Endothelial cell of umbilical vein (primary cell): ENCODE results near the gene FUT9. TPM values are rescaled to one million over a fixed set of nuclear protein-coding genes. Genes with fewer than 3 reads are reported as not detected.

Source experiments
- BruUV-seq: library from RNA; stranded (reverse); fragments of 400-500 nt; replicated peaks from 2 replicates; lab custom pipeline; 2021; lab: Mats Ljungman, UMichigan
- CTCF ChIA-PET: fragments of 300-600, 350-600 bp; sonication (Branson Sonifier 250); formaldehyde crosslinking; loops from one replicate; lab custom pipeline; 2021; ENCODE audit warnings: antibody characterized with exemption, inconsistent platforms; lab: Charles Lee
- POLR2A ChIA-PET: fragments of 300-600, 350-600 bp; sonication (Branson Sonifier 250); formaldehyde crosslinking; loops from one replicate; lab custom pipeline; 2021; ENCODE audit warnings: antibody characterized with exemption, inconsistent platforms; lab: Charles Lee
- DNase-seq: peaks from one replicate; pipeline ENCODE4 v3.0.0-alpha.2; 2011; ENCODE audit warnings: low read depth, low spot score
- FAIRE-seq: peaks from 2 replicates; lab custom pipeline; 2011; peaks lifted over from hg19 to GRCh38; lab: Jason Lieb, UNC
- H2AFZ ChIP-seq: 2 replicates; pipeline ENCODE4 v1.6.0; 2012; ENCODE audit warnings: low read depth, low read length, control low read depth, inconsistent platforms
- H3K27ac ChIP-seq: 2 replicates; pipeline ENCODE4 v1.5.1; 2011; ENCODE audit warnings: low read depth, mild to moderate bottlenecking, control low read depth, low read length, moderate library complexity; ENCODE audit not compliant: insufficient read depth
- H3K27me3 ChIP-seq, 2 experiments: 2 replicates each; pipeline versions ENCODE4 v1.6.0 to v1.6.1; 2011; ENCODE audit warnings: low read length in 2 of 2, mixed read lengths in 1 of 2; ENCODE audit not compliant: control insufficient read depth in 2 of 2, insufficient read depth in 2 of 2
- H3K36me3 ChIP-seq, 2 experiments: 2 replicates in 1 of 2; 3 replicates in 1 of 2; pipeline ENCODE4 v1.5.1; 2011; ENCODE audit warnings: low read length in 2 of 2, mild to moderate bottlenecking in 1 of 2, moderate library complexity in 1 of 2; ENCODE audit not compliant: control insufficient read depth in 2 of 2, insufficient read depth in 2 of 2; ENCODE audit errors: extremely low read depth in 1 of 2
- H3K4me1 ChIP-seq: 3 replicates; pipeline ENCODE4 v1.5.1; 2011; ENCODE audit warnings: mild to moderate bottlenecking, low read length; ENCODE audit not compliant: control insufficient read depth, insufficient read depth; ENCODE audit errors: extremely low read depth
- H3K4me2 ChIP-seq: 2 replicates; pipeline ENCODE4 v1.6.1; 2011; ENCODE audit warnings: low read length, control low read depth, mixed read lengths; ENCODE audit not compliant: insufficient read depth
- H3K4me3 ChIP-seq, 3 experiments: fragments of 200-600 bp in 1 of 3; sonication (generic), shearing (Covaris generic) in 1 of 3; replicated peaks in 1 of 3; 2 replicates each; pipeline ENCODE4 v1.5.1; 2011 to 2016; ENCODE audit warnings: control low read depth in 3 of 3, low read length in 3 of 3, mild to moderate bottlenecking in 2 of 3, inconsistent platforms in 1 of 3, low read depth in 1 of 3, moderate library complexity in 1 of 3; ENCODE audit not compliant: insufficient read depth in 1 of 3
- H3K79me2 ChIP-seq: 2 replicates; pipeline ENCODE4 v1.6.0; 2012; ENCODE audit warnings: low read length, inconsistent platforms; ENCODE audit not compliant: control insufficient read depth, insufficient read depth
- H3K9ac ChIP-seq: replicated peaks from 2 replicates; pipeline ENCODE3; 2011; ENCODE audit warnings: low read length, control low read depth; ENCODE audit not compliant: insufficient read depth; ENCODE audit errors: extremely low read depth
- H3K9me1 ChIP-seq: replicated peaks from 3 replicates; pipeline ENCODE4 v1.6.0; 2011; ENCODE audit warnings: mild to moderate bottlenecking, low read length; ENCODE audit not compliant: control insufficient read depth, insufficient read depth; ENCODE audit errors: extremely low read depth
- H3K9me3 ChIP-seq: replicated peaks from 2 replicates; pipeline ENCODE4 v1.5.1; 2012; ENCODE audit warnings: low read length, inconsistent platforms; ENCODE audit not compliant: control insufficient read depth, insufficient read depth
- H4K20me1 ChIP-seq: replicated peaks from 2 replicates; pipeline ENCODE3; 2011; ENCODE audit warnings: mild to moderate bottlenecking, low read length; ENCODE audit not compliant: control insufficient read depth, insufficient read depth; ENCODE audit errors: extremely low read depth
- CTCF ChIP-seq, 2 donors: IDR thresholded peaks; 1 replicate in 1 of 2; 2 replicates in 1 of 2; pipeline ENCODE4 v1.5.1; 2011; ENCODE audit warnings: low read length in 2 of 2, mild to moderate bottlenecking in 2 of 2, moderate library complexity in 2 of 2, control low read depth in 1 of 2, inconsistent platforms in 1 of 2, low read depth in 1 of 2; ENCODE audit not compliant: insufficient read depth in 1 of 2; ENCODE audit errors: extremely low read depth in 1 of 2
- EZH2 ChIP-seq: IDR thresholded peaks from 2 replicates; pipeline ENCODE4 v1.6.1; 2012; ENCODE audit warnings: borderline replicate concordance, low read depth, mild to moderate bottlenecking, moderate library complexity, low read length, inconsistent platforms; ENCODE audit not compliant: severe bottlenecking
- GATA2 ChIP-seq: IDR thresholded peaks from 2 replicates; pipeline ENCODE4 v1.7.0; 2011; ENCODE audit warnings: low read depth, mild to moderate bottlenecking, moderate library complexity, mixed read lengths, low read length; ENCODE audit not compliant: insufficient read length, insufficient read depth
- JUN ChIP-seq: IDR thresholded peaks from 2 replicates; pipeline ENCODE4 v1.6.1; 2011; ENCODE audit warnings: borderline replicate concordance, low read depth; ENCODE audit not compliant: insufficient read length, insufficient read depth
- MAX ChIP-seq: IDR thresholded peaks from 2 replicates; pipeline ENCODE4 v1.6.1; 2011; ENCODE audit not compliant: insufficient read depth, insufficient read length
- MYC ChIP-seq: IDR thresholded peaks from one replicate; pipeline ENCODE4 v1.6.1; 2011; ENCODE audit warnings: mild to moderate bottlenecking, low read depth, low read length
- POLR2A ChIP-seq: IDR thresholded peaks from 2 replicates; pipeline ENCODE4 v1.6.1; 2012; ENCODE audit warnings: low read depth, mild to moderate bottlenecking, control low read depth, low read length
- POLR2AphosphoS5 ChIP-seq: IDR thresholded peaks from 2 replicates; pipeline ENCODE4 v1.6.1; 2012; ENCODE audit warnings: low read depth, mild to moderate bottlenecking, control low read depth, low read length, moderate library complexity; ENCODE audit not compliant: insufficient read depth
- dilution Hi-C: fragments of 300-500 bp; cut with MboI; formaldehyde crosslinking; loops from one replicate; pipeline ENCODE4 v1.15.0; 2019; ENCODE audit warnings: low sequenced_read_pairs; ENCODE audit not compliant: extremely low pct_ligation_motif_present
- intact Hi-C: fragments of 100-400 bp; cut with micrococcal nuclease; formaldehyde crosslinking; loops from one replicate; pipeline ENCODE4 v1.10.0; 2022
- polyA plus RNA-seq, 4 experiments: library from polyadenylated mRNA; depleted of rRNA in 3 of 4; stranded (reverse) in 3 of 4; unstranded in 1 of 4; fragments of >200 nt; gene quantifications; 2 replicates each; pipeline versions ENCODE4 v1.2.1 to v1.2.3, GENCODE V29; 2011 to 2012; ENCODE audit warnings: missing spikeins in 1 of 4
- total RNA-seq: library from RNA; stranded (reverse); gene quantifications from 2 replicates; pipeline ENCODE4 v1.2.3, GENCODE V29; 2021

FUT9 gene
- total and polyA plus RNA-seq, 2 donors (not counting 3 experiments of a cell fraction or from before 2014, with no cell fraction given): not detected

GRCh38 chr6:96186516-96187195, 170.9 kb downstream of the FUT9 start:
- Histone ChIP-seq H3K4me1 (no peaks in the 10 kb centered on the region), H4K20me1 (no peaks in the 10 kb centered on the region), H3K4me3 (no peak overlapping the region), H2AFZ (no peak overlapping the region), H3K9me3 (no peaks in the 10 kb centered on the region), H3K79me2 (no peaks in the 10 kb centered on the region), H3K27ac (no peak overlapping the region), H3K36me3 (no peaks in the 10 kb centered on the region), H3K9ac (no peak overlapping the region), H3K9me1 (no peaks in the 10 kb centered on the region), H3K27me3 (no peaks in the 10 kb centered on the region), H3K4me2 (no peak overlapping the region)
- ChIA-PET POLR2A (no interaction called here), CTCF (no interaction called here)
- dilution Hi-C loops (no loop called here), intact Hi-C loops (no loop called here)
- DNase-seq (no peak), FAIRE-seq (no peak)
- no peak for TF ChIP-seq GATA2
- no peak for TF ChIP-seq POLR2A
- TF ChIP-seq EZH2: no peak
- no peak for TF ChIP-seq POLR2AphosphoS5
- TF ChIP-seq MAX: no peak
- no peak for TF ChIP-seq MYC
- TF ChIP-seq JUN: no peak
- TF ChIP-seq CTCF (IDR thresholded peaks at IDR 0.05; ENCODE audit: extremely low read depth in 1 of 2, insufficient read depth in 1 of 2, low read depth in 1 of 2, low read length in 2 of 2): no peak
- no TSS peak for BruUV-seq
